Measurements from ENCODE around the gene NUP155.

GRCh38 chr5:37412515-37412914 lies 41.6 kb upstream of the NUP155 start:
- TF ChIP-seq CTCF (IDR thresholded peaks at IDR 0.05; ENCODE audit: low read depth, low read length, poor library complexity, severe bottlenecking) = no peak
- no peak for TF ChIP-seq EZH2phosphoT487 (IDR thresholded peaks at IDR 0.05; ENCODE audit: borderline replicate concordance, low read length)

Data from DOHH2 (cell line).